GM12872 (cell line): Measurements from ENCODE around the gene AADACL3.

Experiments
- TF ChIP-seq, protein P1 (sequence below): IDR thresholded peaks from 3 replicates; pipeline ENCODE4 v1.5.1; 2011; ENCODE audit warnings: low read depth, mild to moderate bottlenecking, low read length, moderate library complexity; ENCODE audit not compliant: insufficient read depth

The AADACL3 gene

DNA sequence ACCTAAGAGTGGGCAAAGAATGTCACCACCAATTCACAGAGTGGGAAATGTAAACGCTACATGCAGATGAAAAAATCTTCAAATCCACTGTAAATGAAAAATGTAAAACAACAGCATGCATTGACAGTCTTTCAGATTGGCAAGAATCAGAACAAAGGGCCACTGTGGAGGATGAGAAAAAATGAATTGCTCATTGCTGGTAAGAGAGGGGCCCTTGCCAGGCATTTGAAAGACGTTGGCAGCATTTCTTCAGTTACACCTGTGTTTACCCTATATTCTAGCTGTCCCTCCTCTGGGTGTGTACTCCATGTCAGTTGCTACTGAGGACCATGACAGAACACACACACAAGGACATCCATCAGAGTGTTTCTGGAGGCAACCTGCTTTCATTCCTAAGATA lies 25.8 kb upstream of the AADACL3 start:
- TF ChIP-seq, protein P1, sequence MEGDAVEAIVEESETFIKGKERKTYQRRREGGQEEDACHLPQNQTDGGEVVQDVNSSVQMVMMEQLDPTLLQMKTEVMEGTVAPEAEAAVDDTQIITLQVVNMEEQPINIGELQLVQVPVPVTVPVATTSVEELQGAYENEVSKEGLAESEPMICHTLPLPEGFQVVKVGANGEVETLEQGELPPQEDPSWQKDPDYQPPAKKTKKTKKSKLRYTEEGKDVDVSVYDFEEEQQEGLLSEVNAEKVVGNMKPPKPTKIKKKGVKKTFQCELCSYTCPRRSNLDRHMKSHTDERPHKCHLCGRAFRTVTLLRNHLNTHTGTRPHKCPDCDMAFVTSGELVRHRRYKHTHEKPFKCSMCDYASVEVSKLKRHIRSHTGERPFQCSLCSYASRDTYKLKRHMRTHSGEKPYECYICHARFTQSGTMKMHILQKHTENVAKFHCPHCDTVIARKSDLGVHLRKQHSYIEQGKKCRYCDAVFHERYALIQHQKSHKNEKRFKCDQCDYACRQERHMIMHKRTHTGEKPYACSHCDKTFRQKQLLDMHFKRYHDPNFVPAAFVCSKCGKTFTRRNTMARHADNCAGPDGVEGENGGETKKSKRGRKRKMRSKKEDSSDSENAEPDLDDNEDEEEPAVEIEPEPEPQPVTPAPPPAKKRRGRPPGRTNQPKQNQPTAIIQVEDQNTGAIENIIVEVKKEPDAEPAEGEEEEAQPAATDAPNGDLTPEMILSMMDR, result no peak

- TF ChIP-seq, protein P1, result no peak
These were observed 22.7 kb upstream of the AADACL3 start for GRCh38 chr1:12692967-12693782.

DNA sequence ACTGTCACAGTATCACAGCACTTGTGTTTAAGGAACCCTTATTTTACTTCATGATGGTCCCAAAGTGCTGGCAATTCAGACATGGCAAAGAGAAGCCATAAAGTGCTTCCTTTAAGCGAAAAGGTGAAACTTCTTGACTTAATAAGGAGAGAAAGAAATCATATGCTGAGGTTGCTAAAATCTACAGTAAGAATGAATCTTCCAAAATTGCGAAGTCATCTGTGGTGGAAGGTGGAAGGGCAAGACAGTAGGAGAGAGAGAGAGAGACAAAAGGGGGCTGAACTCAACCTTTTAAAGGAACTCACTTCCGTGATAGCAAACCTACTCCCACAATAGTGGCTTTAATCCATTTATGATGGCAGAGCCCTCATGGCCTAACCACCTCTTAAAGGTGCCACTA lies 19.3 kb upstream of the AADACL3 start:
- TF ChIP-seq, protein P1, result no peak

DNA sequence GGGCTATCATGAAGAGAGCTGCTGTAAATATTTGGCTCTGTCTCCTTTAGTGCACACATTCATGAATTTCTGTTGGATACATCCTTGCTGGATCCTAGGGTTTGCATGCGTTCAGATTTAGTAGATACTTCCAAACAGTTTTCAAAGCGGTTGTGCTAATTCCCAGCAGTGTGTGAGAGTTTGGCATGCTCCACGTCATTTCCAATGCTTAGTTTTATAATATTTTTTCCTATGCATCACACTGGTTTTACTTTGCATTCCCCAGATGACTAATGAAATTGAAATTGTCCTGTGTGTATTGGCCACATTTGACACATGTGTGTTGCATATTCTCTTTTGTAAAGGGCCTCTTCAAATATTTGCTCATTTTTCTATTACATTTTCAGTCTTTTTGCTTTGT lies 18.5 kb upstream of the AADACL3 start:
- TF ChIP-seq, protein P1, result no peak

- TF ChIP-seq, protein P1, result no peak
These were observed 12.0 kb upstream of the AADACL3 start for GRCh38 chr1:12703821-12704451.

GRCh38 chr1:12706061-12706460 lies 9.8 kb upstream of the AADACL3 start:
- TF ChIP-seq, protein P1, result no peak

DNA sequence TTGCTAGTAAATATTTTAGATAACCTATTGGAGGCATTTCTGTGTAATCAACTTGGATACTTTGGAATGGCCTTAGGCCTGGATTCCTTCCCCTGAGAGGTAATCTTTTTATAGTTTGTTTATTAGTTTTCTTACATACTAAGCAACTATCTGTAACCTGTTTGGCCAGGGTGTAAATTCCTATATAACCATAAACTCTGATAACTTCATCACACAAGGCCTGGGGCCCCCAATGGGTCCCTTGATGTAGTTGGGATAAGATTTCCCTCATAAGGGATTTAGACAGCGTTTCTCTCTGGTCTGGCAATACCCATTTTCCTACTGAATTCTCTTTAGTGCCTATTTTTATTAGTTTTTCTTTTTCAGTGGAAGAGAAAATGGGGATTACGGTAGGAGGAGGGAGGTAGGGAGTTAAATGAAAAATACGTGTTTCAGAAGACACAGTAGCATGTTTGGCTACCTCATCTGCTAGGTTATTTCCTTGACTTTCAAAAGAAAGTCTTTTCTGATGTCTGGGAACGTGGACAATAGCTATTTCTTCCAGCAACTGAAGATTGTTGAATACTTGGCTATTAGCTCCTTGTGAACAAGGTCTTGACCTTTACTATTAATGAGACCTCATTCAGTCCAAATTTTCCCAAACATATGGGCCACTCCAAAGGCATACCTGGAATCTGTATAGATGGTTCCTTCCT lies 7.4 kb upstream of the AADACL3 start:
- TF ChIP-seq, protein P1, result no peak
